Stimulated activated CD4-positive, alpha-beta T cell treated with anti-CD3 and anti-CD28 coated beads, Interleukin-2, amount 100 ng/mL, for 24 hours (primary cell): ENCODE results near the gene WIPF3.
"Not testable (repeated sequence)": the region's sequence is repeated elsewhere in the genome, so short reads cannot be mapped to it uniquely, and the experiment has no call there.

Source experiments
- DNase-seq, 2 donors: peaks; one replicate each; pipeline ENCODE4 v3.0.0-alpha.2; 2020

WIPF3 gene

DNA sequence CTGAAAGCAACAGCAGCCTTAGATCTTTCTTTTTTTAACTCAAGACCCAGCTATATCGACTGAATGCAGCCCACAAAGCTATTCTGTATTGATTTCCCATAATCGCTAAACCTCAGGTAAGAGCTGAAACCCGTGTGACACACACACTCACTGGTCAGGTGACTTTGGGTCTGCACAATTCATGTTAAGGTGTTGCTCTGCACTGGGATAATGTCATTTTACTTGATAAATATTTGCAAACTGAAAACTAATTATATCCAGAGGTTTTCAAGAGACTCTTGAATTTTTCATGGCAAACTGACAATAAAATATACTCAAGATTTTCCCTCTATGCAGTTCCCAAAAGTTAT lies 150.2 kb downstream of the WIPF3 start:
- DNase-seq: no peak

DNA sequence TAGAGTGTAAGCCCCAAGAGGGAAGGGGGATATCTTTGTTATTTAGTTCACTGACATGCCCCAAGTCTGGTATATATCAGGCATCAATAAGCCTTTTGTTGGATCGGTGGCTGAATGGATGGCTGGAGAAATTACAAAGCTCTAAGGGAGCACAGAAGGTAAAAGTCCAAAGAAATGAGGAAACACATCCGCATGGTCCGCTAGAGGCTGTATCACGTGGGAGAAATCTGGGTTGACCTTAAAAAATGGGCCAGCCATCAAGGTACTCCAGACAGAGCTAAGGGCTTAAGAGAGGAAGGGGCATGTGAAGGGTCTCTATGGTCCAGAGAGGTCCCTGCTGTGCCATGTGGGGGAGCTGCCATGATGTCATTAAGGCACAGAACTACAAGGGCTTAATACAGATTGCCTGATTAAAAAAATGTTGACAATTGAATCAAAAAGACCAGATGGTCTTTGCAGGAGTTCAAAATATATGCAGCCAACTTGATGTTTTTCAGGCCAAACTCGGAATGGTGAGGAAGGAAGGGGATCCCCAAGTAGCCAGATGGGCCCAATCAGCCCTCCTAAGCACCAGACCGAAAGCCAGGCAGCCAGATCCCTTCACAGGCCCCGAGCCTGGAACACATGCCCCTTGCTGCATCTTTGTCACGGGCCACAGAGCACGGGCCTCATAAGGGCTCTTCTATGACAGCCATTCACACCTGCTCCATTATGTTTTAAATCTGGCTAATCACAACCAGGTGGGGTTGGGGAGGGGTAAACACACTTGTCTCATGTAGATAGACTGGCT lies 151.4 kb downstream of the WIPF3 start:
- DNase-seq: no peak

DNA sequence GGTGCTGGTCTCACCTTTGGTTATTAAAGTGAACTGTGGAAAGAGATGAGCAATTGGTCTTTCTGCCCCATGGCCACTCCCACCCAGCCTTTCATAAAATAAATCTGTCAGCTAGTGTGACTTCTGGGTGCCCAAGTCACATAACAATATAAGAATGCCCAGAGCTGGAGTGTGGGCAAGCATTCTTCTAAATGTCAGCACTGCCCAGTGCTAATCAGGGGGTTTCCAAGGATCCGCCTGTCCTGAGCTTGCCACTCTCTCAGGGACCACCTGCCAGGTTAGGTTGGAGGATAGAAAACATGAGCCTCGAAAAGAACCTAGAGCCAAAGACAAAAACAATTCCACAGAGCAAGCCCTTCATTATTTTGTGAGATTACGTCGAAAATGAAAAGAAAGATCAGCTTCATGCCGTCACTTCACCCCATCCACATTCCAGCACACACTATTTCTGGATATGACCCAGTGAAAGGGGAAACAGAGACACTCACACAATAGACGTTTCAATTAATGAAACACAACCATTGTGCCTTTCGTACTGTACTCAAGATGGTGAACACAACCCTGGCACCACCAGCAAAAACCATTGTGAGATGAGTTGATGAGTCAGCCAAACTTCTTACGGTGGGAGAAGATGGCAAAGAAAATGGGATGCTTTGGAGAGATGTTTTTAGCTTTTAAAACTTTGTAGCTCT lies 152.5 kb downstream of the WIPF3 start:
- DNase-seq: no peak

DNA sequence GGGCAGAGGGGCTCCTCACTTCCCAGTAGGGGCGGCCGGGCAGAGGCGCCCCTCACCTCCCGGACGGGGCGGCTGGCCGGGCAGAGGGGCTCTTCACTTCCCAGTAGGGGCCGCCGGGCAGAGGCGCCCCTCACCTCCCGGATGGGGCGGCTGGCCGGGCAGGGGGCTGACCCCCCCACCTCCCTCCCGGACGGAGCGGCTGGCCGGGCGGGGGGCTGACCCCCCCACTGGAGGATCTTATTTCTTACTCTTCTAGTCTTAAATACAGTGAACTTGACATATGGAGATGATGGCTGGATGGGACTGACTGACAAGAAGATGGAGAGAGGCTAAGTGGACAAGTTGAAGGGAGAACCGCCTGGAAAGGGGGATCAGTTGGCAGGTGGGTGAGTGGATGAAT lies 155.3 kb downstream of the WIPF3 start:
- not testable (repeated sequence) for DNase-seq

DNA sequence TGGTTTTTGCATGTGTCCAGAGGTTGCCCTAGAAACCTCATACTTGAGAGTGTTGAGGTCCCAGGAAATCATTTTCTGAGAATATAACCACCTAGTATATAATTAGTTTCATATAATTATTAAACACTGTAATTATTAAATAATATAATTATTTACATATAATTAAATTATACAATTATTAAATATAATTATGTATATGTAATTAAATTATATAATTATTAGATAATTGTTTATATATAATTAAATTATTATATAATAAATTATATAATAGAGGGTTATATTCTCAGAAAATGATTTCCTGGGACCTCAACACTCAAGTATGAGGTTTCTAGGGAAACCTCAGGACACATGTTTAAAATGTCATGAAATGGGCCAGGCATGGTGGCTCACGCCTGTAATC lies 155.7 kb downstream of the WIPF3 start:
- DNase-seq: no peak

DNA sequence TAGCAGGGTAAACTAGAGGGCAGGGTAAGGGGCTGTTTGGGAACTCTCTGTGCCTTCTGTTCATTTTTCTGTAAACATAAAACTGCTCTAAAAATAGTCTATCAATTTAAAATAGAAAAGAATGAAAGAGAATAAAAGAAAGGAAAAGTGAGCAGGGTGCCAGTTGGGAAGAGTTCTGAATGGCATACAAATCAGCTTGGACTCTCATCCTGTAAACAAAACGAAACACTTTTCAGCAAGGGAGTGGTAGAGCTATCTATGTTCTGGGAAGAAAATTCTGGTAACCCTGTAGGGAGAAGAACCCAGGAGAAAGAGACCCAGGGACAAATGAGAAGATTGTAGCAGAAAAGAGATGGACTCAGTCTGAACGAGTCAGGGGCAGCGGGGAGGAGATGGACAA lies 158.7 kb downstream of the WIPF3 start:
- DNase-seq: no peak
